Tibial nerve (tissue), 4 donors: ENCODE data around the gene TYW1.

Experiments
- CTCF ChIP-seq, 5 experiments: fragments of 200-600 bp in 3 of 5; fragments of 450-650 bp in 2 of 5; sonication (generic) in 3 of 5; IDR thresholded peaks; one replicate each; pipeline ENCODE4 v1.5.1; 2016 to 2019; ENCODE audit warnings: antibody characterized with exemption in 5 of 5, mild to moderate bottlenecking in 3 of 5, moderate library complexity in 2 of 5
- EP300 ChIP-seq, 2 donors: sonication (generic); formaldehyde crosslinking; IDR thresholded peaks; one replicate each; pipeline ENCODE4 v1.6.1; 2017; ENCODE audit warnings: antibody characterized with exemption in 2 of 2, mild to moderate bottlenecking in 1 of 2
- POLR2A ChIP-seq, 2 donors: fragments of 450-650 bp; IDR thresholded peaks; one replicate each; pipeline ENCODE4 v1.6.1; 2017; ENCODE audit warnings: antibody characterized with exemption in 2 of 2, mild to moderate bottlenecking in 2 of 2, moderate library complexity in 2 of 2

- no peak for TF ChIP-seq CTCF (IDR thresholded peaks at IDR 0.05)
- no peak for TF ChIP-seq EP300 (IDR thresholded peaks at IDR 0.05)
- TF ChIP-seq POLR2A (IDR thresholded peaks at IDR 0.05): no peak
Observed at GRCh38 chr7:67206452-67206851, 209.8 kb downstream of the TYW1 start.
